Stimulated activated naive CD4-positive, alpha-beta T cell (primary cell): ENCODE results near the gene AIFM3.
"Not testable (repeated sequence)": the region's sequence is repeated elsewhere in the genome, so short reads cannot be mapped to it uniquely, and the experiment has no call there.

ENCODE experiments used
- DNase-seq, 6 experiments: peaks; one replicate each; lab custom pipeline; 2025; lab: John Stamatoyannopoulos, UW

The AIFM3 gene

DNA sequence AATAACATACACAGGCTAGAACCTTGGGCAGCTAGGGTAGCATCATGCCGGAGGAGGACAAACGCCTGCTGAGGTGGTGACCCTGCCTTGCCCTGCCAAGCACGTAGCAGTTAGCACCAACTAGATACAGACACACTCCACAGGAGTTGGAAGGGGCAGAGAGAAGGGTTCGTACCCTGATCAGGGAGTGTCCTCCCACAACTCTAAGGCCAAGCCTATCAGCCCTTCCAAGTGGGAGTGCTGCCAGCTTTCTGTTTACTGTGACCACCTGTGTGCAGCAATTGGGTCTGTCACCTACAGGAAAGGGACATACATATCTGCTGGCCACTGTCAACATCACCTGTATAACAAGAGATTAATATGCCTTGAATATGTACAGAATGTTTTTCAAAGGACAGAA is 36.7 kb downstream of the AIFM3 start:
- no peak for DNase-seq

GRCh38 chr22:21009208-21009607 is 42.2 kb downstream of the AIFM3 start:
- DNase-seq, result not testable (repeated sequence)

DNA sequence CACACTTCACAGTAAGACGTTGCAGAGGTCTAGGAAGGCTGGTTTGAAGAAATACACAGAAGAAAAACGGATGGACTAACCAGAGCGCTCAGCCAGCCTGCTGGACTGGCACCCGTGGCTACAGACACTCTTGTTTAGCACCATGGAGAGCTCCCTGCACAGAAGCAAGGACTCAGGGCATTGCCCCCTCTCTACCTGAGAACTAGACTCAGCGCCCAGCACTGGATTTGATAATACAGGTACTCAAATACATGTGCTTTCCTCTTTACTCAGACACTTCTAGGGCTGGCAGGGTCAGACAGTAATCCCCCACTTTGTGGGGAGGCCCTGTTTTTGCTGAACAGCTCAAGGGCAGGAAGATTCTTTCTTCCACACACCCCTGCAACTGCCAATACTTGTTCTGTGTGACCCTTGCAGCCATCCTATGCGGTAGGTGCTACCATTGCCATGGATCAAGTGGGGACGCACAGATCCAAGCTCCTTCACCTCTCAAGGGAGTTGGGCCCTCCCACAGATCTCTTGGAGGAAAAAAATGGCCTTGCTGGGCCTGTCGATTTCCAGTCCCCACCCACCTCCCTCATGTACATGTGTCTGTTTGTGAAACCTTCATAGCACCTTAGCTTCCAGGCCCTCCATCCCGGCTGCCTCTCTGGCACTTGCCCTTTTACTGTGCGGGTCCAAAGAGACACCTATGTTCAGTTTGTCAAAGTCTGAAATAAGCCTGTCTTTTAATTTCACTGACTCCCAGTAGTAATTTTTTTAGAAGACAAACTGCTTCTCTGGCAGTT is 42.8 kb downstream of the AIFM3 start:
- DNase-seq, result peak in 4 of 6 experiments; percentile 11 to 43 (median 24)

DNA sequence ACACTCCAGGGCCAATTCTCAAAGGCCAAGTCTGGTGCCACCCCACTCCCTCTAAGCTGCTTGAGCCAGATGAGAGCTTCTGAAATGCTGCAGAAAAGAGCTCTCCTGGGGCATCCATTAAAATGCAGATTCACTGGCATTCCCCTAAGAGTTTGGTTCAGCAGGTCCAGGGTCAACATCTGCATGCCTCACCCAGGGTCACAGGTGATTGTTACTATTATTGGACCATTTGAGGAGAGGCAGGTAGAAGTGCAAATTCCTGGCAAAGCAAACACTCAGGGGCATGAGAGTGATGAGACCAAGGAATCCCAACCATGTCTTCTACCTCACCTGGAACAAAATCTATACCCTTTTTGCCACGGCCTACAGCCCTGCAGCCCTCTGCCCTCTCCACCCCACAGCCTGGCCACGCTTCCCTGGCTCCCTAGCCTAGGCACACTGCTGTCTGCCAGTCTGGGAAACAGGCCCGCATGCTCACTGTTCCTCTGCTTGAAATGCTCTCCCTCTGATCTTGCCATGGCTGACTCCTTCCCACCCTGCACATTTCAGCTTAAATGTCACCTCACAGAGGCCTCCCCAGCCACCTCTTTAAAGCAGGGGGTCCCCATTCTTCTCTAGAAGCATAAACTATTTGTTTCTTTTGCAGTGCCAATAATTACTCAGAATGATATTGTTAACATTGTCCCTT is 43.5 kb downstream of the AIFM3 start:
- DNase-seq, result no peak

DNA sequence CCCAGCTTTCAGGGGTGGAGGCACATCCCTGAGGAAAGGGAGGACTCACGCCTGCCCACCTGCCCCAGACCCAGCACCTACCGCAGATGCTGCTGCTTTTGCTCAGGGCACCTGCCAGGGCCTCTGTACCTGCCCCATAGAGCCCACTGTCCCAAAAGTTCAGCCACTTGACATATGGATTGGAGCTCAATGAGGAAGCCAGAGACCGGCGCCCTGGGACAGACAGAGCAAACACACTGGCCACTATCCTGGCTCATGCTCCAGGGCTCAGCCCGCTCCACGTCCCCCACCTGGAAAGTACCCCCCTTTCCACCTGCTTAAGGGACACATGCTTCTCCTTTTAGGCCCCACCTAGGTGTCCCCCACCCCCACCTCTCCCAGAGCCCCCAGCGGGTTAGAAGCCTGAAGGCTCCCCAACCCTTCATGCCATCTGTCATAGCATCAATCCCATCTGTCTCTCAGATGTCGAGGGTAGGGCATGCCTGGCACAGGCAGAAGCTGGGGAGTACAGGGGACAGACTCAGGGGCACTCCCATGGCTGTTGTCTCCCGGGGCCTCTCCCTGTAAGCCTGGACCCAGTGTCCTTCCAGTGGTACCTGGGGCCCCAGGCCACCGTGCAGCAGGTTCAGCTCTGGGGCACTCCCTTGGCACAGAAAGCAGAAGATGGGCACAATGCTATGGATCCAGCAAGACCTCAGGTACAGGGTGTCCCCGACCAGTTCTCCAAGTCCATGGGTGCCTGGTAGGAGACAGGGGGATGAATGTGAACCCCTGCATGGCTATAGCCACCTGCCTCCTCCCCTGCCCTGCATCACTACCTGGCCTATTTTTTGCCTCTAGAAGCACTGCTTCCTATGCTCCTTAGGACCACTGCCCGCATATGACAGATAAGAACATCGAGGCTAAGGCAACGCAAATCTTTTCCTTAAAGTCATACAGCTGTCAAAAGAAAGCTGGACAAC is 45.7 kb downstream of the AIFM3 start:
- DNase-seq, result no peak

DNA sequence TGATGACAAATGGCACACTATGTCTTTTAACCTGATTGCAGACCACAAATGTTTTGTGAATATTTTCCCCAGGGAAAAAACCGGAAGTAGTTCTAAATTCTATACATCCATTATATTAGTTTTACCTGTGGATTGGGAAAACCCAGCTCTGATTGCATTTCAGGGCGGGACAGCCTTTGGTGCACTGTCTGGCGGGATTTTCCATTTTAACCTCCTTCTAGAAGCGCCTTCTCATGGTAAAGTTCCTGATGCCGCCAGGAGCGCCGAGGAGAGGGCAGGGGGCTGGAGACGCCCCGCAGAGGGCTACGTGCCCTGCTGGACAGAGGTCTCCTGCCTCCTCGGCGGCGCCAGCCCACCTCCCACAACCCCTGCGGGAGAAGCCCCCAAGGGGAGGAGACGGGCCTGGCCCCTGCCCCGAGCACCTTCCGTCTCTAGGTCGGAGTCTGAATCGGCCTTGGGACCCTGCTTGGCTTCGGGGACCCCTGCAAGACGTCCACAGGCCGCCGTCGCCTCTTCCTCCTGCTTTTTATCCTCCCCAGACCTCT is 46.7 kb downstream of the AIFM3 start:
- DNase-seq, result no peak

DNA sequence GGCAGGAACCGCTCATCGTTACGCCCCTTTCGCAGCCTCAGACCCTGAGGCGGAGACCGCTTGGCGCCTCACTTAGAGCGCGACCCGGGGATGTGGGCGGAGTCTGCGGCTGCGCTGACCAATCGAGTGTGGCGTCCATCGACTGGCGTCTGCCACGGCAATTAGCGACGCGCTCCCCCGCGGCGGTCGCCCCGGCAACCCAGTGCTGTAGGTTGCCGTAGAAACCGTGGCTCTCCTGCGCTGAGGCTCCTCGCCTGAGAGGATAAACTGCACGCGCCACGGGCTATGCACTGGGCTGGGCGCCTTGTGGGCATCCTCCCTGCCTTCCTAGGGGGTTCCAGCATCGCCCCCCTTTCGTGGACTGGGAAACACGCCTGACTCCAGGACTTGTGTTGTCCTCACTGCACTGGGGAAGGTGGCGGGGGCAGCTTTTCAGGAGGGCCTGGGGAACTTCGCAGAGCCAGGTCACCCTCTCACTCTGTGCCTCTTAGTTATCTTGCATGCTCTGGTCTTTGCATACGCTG is 47.2 kb downstream of the AIFM3 start:
- peak; percentile 53 to 77 (median 66) for DNase-seq

DNA sequence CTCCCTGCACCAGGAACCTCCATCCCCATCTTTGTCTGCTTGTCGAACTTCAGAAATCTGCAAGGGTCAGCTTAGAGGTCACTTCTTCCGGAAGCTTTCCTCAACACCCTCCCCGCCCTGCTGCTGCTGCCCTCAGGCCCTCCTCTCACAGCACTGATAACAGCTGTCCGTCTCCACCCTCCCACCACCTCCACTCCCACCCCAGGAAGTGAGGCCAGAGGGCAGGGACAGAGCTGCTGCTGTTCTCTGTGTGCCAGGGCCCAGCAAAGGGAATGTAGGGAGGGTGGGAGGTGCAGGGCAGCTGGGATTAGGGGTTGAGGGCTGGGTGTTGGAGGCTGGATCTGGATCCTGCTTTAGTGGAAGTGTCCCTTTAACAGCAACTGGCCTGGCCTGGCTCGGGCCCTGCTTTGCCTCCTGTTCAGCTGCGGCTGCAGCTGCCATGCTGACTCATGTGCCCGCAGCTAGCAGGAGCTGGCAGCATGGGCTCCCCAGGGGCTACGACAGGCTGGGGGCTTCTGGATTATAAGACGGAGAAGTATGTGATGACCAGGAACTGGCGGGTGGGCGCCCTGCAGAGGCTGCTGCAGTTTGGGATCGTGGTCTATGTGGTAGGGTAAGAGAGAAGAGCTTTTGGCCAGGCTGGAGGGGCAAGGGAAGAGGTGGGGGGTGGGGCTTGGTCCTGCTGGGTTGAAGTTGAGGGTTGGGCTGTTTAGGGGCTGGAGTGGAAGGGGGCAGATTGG is 47.8 kb downstream of the AIFM3 start, which contains the start of gene P2RX6:
TSS of gene P2RX6 (plus strand) at position 440 of the 740 bp plus-strand sequence. CDS start at position 450, 10 bp downstream.
- DNase-seq, result no peak

DNA sequence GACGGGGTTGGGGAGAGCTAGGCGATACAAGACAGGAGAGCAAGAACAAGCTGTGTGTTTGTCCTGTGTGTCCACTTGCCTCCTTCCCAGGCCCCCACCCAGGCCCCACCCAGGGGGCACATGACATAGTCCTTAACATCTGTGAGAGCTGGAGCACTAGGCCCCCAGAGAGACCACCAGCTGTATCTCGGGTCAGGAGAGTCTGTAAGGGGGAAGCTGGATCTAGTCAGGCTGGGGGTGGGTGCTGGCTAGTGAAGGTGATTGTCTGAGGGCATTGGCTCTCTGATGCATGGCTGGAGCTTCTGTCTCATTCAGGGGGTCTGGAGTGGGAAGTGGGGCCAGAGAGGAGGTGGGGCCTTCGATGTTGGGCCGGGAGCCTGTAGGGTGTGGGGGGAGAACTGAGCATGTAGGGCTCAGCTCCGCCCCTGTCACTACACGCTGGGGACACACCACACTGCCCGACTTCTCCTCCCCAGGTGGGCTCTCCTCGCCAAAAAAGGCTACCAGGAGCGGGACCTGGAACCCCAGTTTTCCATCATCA is 48.5 kb downstream of the AIFM3 start:
- DNase-seq, result no peak

DNA sequence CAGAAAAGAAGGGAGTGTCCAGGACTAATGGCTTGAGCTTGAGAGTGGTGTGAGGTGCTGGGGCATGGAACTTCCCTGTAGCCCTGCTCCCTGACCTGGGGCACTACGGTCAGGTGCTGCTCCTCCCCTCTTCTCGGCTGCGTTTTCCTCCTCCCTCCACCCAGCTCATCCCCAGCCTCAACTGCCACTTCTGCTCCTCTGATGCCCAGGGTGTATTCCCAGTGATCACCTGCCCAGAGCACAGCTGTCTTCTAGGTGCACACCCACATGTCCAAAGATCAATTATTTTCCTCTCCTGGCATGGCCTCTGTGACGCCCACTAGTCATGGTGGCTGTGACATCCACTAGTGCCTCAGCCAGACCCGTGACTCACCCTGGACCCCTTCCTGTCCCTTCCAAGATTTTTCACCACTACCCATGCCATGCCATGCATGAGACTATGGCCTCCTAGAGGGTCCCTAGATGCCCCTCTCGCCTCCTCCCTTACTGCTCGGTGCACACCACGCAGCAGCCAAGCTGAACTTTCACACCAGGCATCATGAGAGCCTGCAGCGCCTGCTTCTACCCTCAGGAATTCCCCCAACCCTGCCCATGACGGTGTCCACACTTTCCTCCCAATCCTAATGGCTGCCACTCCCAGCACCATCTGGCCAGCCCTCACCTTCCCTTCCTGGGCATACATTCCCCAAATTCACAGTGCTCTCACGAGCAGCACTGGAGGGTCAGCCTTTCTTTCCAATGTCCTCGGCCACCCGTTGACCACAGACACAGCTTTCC is 49.8 kb downstream of the AIFM3 start:
- no peak for DNase-seq

DNA sequence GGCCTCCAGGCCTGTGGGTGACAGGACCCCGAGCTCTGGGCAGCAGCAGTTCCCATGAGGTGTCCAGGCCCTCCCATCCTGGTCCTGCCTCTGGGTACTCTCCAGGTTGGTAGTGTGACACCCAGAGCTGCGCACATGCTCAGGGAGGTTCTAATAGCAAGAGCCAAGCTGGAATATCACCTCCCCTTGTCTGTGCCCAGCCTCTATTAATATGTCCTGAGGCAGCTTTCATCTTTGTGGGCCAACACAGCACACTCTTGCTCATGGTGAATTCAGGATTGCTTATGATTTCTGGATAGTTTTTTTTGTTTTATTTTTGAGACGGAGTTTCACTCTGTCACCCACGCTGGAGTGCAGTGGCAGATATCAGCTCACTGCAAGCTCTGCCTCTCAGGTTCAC is 51.3 kb downstream of the AIFM3 start:
- no peak for DNase-seq

- no peak for DNase-seq
These were observed 53.9 kb downstream of the AIFM3 start for GRCh38 chr22:21020802-21021429.

GRCh38 chr22:21022507-21022906 is 55.5 kb downstream of the AIFM3 start:
- no peak for DNase-seq

- no peak for DNase-seq
These were observed 56.0 kb downstream of the AIFM3 start for GRCh38 chr22:21022955-21023614.

GRCh38 chr22:21025266-21025665 is 58.2 kb downstream of the AIFM3 start:
- peak in 1 of 6 experiments; percentile 14 for DNase-seq

GRCh38 chr22:21025763-21026755 is 59.0 kb downstream of the AIFM3 start:
- no peak for DNase-seq
